Measurements from ENCODE around the gene CDH23.

GRCh38 chr10:71471006-71471405 lies 74.3 kb downstream of the CDH23 start:
- TF ChIP-seq CTCF (IDR thresholded peaks at IDR 0.05; ENCODE audit: control extremely low read depth in 1 of 3, insufficient read depth in 1 of 3, low read depth in 1 of 3, low read length in 3 of 3) (no peak), POLR2AphosphoS5 (IDR thresholded peaks at IDR 0.05; ENCODE audit: low read depth, low read length) (no peak), CTBP2 (IDR thresholded peaks at IDR 0.05; ENCODE audit: borderline replicate concordance, insufficient read depth, insufficient read length, low read length) (no peak), YY1 (IDR thresholded peaks at IDR 0.05; ENCODE audit: low read depth, low read length) (no peak), POLR2A (IDR thresholded peaks at IDR 0.05; ENCODE audit: control extremely low read depth in 1 of 2, low read depth in 2 of 2, low read length in 2 of 2) (no peak), EZH2 (IDR thresholded peaks at IDR 0.05; ENCODE audit: low read depth, low read length, severe bottlenecking) (no peak), NANOG (IDR thresholded peaks at IDR 0.05; ENCODE audit: insufficient read depth, low read depth, low read length, poor library complexity, severe bottlenecking) (no peak), JUN (IDR thresholded peaks at IDR 0.05; ENCODE audit: low read depth, low read length) (no peak)
